GM12801 (cell line): ENCODE measurements around the gene CLCA1.

Experiments used
- CTCF ChIP-seq: IDR thresholded peaks from one replicate; pipeline ENCODE4 v1.5.1; 2011; ENCODE audit warnings: control low read depth; ENCODE audit not compliant: insufficient read length; ENCODE audit errors: extremely low read depth

CLCA1 gene

GRCh38 chr1:86522240-86522639 lies 53.5 kb downstream of the CLCA1 start:
- TF ChIP-seq CTCF, result no peak

- no peak for TF ChIP-seq CTCF
These were observed 55.1 kb downstream of the CLCA1 start for GRCh38 chr1:86523670-86524354.

GRCh38 chr1:86527306-86527705 lies 58.6 kb downstream of the CLCA1 start:
- no peak for TF ChIP-seq CTCF

GRCh38 chr1:86530211-86530845 lies 61.6 kb downstream of the CLCA1 start:
- TF ChIP-seq CTCF, result no peak

GRCh38 chr1:86537928-86538695 lies 69.4 kb downstream of the CLCA1 start:
- TF ChIP-seq CTCF, result no peak

GRCh38 chr1:86538775-86539174 lies 70.0 kb downstream of the CLCA1 start:
- no peak for TF ChIP-seq CTCF

GRCh38 chr1:86541859-86542258 lies 73.1 kb downstream of the CLCA1 start:
- no peak for TF ChIP-seq CTCF
